ENCODE measurements around the gene RIN2.

DNA sequence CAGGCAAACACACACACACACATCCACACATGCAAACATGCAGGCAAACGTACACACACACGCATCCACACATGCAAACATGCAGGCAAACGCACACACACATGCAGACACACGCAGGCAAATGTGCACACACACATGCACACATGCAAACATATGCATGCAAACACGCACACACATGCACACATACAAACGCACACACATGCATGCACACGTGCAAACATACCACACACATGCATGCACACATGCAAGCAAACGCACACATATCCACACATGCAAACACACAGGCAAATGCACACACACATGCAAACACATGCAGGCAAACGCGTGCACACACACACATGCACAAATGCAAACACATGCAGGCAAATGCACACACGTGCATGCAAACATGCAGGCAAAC, 46.9 kb upstream of the RIN2 start:
- TF ChIP-seq, protein P1, sequence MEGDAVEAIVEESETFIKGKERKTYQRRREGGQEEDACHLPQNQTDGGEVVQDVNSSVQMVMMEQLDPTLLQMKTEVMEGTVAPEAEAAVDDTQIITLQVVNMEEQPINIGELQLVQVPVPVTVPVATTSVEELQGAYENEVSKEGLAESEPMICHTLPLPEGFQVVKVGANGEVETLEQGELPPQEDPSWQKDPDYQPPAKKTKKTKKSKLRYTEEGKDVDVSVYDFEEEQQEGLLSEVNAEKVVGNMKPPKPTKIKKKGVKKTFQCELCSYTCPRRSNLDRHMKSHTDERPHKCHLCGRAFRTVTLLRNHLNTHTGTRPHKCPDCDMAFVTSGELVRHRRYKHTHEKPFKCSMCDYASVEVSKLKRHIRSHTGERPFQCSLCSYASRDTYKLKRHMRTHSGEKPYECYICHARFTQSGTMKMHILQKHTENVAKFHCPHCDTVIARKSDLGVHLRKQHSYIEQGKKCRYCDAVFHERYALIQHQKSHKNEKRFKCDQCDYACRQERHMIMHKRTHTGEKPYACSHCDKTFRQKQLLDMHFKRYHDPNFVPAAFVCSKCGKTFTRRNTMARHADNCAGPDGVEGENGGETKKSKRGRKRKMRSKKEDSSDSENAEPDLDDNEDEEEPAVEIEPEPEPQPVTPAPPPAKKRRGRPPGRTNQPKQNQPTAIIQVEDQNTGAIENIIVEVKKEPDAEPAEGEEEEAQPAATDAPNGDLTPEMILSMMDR (conservative IDR thresholded peaks at IDR 0.05; ENCODE audit: low read depth, low read length), result no peak
- TF ChIP-seq, protein P2, sequence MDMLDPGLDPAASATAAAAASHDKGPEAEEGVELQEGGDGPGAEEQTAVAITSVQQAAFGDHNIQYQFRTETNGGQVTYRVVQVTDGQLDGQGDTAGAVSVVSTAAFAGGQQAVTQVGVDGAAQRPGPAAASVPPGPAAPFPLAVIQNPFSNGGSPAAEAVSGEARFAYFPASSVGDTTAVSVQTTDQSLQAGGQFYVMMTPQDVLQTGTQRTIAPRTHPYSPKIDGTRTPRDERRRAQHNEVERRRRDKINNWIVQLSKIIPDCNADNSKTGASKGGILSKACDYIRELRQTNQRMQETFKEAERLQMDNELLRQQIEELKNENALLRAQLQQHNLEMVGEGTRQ (IDR thresholded peaks at IDR 0.05; ENCODE audit: low read depth, low read length), result no peak
- TF ChIP-seq POLR2A (IDR thresholded peaks at IDR 0.05; ENCODE audit: low read depth, low read length) (no peak), RCOR1 (IDR thresholded peaks at IDR 0.05; ENCODE audit: insufficient replicate concordance, low read length) (no peak), CEBPB (IDR thresholded peaks at IDR 0.05; ENCODE audit: low read depth, low read length) (no peak), RAD21 (IDR thresholded peaks at IDR 0.05; ENCODE audit: low read length) (no peak), SMC3 (IDR thresholded peaks at IDR 0.05; ENCODE audit: low read depth, low read length) (no peak), MXI1 (IDR thresholded peaks at IDR 0.05; ENCODE audit: borderline replicate concordance, low read depth, low read length) (no peak), RFX5 (IDR thresholded peaks at IDR 0.05; ENCODE audit: low read depth, low read length) (no peak)
- TF ChIP-seq, protein P3, sequence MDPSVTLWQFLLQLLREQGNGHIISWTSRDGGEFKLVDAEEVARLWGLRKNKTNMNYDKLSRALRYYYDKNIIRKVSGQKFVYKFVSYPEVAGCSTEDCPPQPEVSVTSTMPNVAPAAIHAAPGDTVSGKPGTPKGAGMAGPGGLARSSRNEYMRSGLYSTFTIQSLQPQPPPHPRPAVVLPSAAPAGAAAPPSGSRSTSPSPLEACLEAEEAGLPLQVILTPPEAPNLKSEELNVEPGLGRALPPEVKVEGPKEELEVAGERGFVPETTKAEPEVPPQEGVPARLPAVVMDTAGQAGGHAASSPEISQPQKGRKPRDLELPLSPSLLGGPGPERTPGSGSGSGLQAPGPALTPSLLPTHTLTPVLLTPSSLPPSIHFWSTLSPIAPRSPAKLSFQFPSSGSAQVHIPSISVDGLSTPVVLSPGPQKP (IDR thresholded peaks at IDR 0.05; ENCODE audit: borderline replicate concordance, low read depth, low read length), result no peak

Data from IMR-90 (cell line).